ENCODE data around the gene KLHL42. TPM values are rescaled to one million over a fixed set of nuclear protein-coding genes. Genes with fewer than 3 reads are reported as not detected.

The KLHL42 gene
- polyA plus RNA-seq, 2 of the 4 experiments (the other 2 are of a cell fraction): 15.2 to 29.1 TPM

DNA sequence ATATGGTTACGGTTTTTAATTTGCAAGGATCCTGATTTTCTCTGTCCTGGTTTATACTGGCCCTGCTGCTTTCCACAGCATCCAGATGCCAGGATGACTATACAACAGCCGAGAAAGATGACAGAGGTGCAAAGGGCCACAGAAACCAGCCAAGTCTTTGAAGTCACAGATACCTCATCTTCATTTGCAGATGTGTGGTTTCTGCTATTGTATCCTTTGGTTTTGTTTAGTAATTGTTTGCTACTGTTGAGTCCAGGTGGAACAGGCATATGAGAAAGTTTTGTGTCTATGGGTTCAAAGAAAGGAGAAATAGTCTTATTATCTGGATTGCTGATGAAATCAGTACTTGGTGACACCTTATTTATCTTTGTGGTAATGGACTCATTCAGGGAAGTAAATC is 17.3 kb upstream of the KLHL42 start:
- 90% methylated on average over 2 of the region's 2 CpGs for WGBS (ENCODE audit: missing lambda C conversion rate)
- Histone ChIP-seq H3K9me3 (no peaks in the 10 kb centered on the region), H3K4me2 (no peak overlapping the region), H3K4me3 (no peak overlapping the region), H3K27ac (no peak overlapping the region), H3K4me1 (no peaks in the 10 kb centered on the region)
- no peak for FAIRE-seq
- no peak for ATAC-seq
- TF ChIP-seq RARB (CRISPR knock-in tag; IDR thresholded peaks at IDR 0.05) (no peak), JUN (IDR thresholded peaks at IDR 0.05) (no peak), RFX5 (IDR thresholded peaks at IDR 0.05) (no peak), FOSB (CRISPR knock-in tag; IDR thresholded peaks at IDR 0.05) (no peak), POLR2AphosphoS2 (conservative IDR thresholded peaks at IDR 0.05; ENCODE audit: low read length) (no peak), CBX8 (IDR thresholded peaks at IDR 0.05) (no peak), EHF (CRISPR knock-in tag; IDR thresholded peaks at IDR 0.05) (no peak)
- no peak for DNase-seq (ENCODE audit: low read depth in 1 of 2, low spot score in 1 of 2)
- ChIA-PET CTCF (no interaction called here), POLR2A (no interaction called here)

DNA sequence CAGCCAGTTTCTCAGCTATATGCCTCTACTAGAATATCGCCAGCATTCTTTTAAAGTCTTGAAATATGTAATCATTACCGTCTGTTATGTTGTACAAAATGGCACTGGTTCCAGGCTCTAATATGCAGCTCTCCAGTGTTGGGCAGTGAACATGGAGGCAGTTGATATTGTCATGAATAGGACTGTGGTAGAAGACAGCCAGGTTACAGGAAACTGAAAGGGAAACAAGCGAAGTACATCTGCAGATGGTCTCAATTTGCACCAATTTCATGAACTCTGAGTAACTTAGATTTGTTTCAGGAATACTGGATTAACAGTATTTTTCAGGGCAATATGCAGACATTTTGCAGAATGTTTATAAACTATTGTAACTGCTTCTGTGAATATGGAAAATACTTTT is 13.4 kb upstream of the KLHL42 start:
- ATAC-seq (no peak), FAIRE-seq (no peak), DNase-seq (ENCODE audit: low read depth in 1 of 2, low spot score in 1 of 2) (no peak)
- Histone ChIP-seq H3K4me1 (peaks cover 7% of the 10 kb centered on the region), H3K27ac (no peak overlapping the region), H3K4me3 (no peak overlapping the region), H3K4me2 (no peak overlapping the region), H3K9me3 (no peaks in the 10 kb centered on the region)
- 93% methylated on average over 3 of the region's 3 CpGs for whole genome bisulfite sequencing (ENCODE audit: missing lambda C conversion rate)
- ChIA-PET CTCF (interaction anchor here (1.0 to 1.6 kb wide), 3 partner anchors 11 to 174 kb away, joined by 4 read pairs; no protein-coding TSS in a partner anchor), POLR2A (no interaction called here)
- TF ChIP-seq JUNB (IDR thresholded peaks at IDR 0.05): no peak
- no peak for TF ChIP-seq RNF2 (IDR thresholded peaks at IDR 0.05; ENCODE audit: borderline replicate concordance, low read depth)
- no peak for TF ChIP-seq FOSB (CRISPR knock-in tag; IDR thresholded peaks at IDR 0.05)
- no peak for TF ChIP-seq ZFP36 (IDR thresholded peaks at IDR 0.05; ENCODE audit: borderline replicate concordance, partially characterized antibody)
- TF ChIP-seq, protein P1, sequence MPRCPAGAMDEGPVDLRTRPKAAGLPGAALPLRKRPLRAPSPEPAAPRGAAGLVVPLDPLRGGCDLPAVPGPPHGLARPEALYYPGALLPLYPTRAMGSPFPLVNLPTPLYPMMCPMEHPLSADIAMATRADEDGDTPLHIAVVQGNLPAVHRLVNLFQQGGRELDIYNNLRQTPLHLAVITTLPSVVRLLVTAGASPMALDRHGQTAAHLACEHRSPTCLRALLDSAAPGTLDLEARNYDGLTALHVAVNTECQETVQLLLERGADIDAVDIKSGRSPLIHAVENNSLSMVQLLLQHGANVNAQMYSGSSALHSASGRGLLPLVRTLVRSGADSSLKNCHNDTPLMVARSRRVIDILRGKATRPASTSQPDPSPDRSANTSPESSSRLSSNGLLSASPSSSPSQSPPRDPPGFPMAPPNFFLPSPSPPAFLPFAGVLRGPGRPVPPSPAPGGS (IDR thresholded peaks at IDR 0.05): no peak
- TF ChIP-seq, protein P2, sequence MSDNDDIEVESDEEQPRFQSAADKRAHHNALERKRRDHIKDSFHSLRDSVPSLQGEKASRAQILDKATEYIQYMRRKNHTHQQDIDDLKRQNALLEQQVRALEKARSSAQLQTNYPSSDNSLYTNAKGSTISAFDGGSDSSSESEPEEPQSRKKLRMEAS (IDR thresholded peaks at IDR 0.05): no peak
- TF ChIP-seq, protein P3, sequence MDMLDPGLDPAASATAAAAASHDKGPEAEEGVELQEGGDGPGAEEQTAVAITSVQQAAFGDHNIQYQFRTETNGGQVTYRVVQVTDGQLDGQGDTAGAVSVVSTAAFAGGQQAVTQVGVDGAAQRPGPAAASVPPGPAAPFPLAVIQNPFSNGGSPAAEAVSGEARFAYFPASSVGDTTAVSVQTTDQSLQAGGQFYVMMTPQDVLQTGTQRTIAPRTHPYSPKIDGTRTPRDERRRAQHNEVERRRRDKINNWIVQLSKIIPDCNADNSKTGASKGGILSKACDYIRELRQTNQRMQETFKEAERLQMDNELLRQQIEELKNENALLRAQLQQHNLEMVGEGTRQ (IDR thresholded peaks at IDR 0.05): no peak
- no peak for TF ChIP-seq HDAC2 (IDR thresholded peaks at IDR 0.05)
- TF ChIP-seq, protein P4, sequence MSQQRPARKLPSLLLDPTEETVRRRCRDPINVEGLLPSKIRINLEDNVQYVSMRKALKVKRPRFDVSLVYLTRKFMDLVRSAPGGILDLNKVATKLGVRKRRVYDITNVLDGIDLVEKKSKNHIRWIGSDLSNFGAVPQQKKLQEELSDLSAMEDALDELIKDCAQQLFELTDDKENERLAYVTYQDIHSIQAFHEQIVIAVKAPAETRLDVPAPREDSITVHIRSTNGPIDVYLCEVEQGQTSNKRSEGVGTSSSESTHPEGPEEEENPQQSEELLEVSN (IDR thresholded peaks at IDR 0.05; ENCODE audit: borderline replicate concordance, low read depth): no peak
- no peak for TF ChIP-seq TP53 (CRISPR knock-in tag; IDR thresholded peaks at IDR 0.05)
- TF ChIP-seq NFE2L2 (conservative IDR thresholded peaks at IDR 0.05; ENCODE audit: low read length): no peak
- no peak for TF ChIP-seq CHD4 (IDR thresholded peaks at IDR 0.05; ENCODE audit: borderline replicate concordance)

DNA sequence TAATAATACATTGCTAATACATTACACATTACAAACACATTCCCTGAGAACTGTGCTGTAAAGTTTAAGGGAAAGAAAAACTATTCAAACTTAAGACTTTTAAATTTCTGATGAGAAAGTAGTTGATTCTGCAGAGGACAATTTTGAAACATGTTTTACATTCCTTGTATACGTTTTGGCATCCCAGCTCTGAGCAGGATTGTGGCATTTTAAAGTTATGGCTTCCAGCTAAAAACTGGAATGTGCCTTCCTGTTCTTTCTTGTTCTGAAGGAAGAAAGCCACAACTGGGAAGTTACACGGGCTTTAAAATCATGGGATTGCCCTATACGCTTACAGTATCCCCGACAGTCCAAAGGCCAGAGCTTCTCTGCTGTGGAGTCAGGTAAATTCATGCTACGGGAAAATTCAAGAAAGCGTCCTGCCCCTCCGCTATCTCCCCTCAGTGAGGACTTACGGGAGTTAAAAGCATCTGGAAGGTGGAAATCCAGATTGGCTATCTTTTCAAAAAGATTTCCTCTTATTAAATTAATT is 10.8 kb upstream of the KLHL42 start:
- CTCF ChIA-PET: no interaction called here
- Histone ChIP-seq H3K4me1 (peaks cover 29% of the 10 kb centered on the region), H3K27ac (no peak overlapping the region), H3K4me3 (no peak overlapping the region), H3K9me3 (no peaks in the 10 kb centered on the region), H3K4me2 (no peak overlapping the region)
- 85% methylated on average over 8 of the region's 8 CpGs for WGBS (ENCODE audit: missing lambda C conversion rate)
- ATAC-seq (no peak), DNase-seq (ENCODE audit: low read depth in 1 of 2, low spot score in 1 of 2) (no peak), FAIRE-seq (no peak)
- POLR2A ChIA-PET: interaction anchor here (1.2 kb wide), 1 partner anchor 11 kb away, joined by 3 read pairs; the partner anchor contains the start of genes KLHL42 and MANSC4
- no peak for TF ChIP-seq HOXB5 (CRISPR knock-in tag; IDR thresholded peaks at IDR 0.05)
- TF ChIP-seq EP300 (IDR thresholded peaks at IDR 0.05): no peak
- TF ChIP-seq, protein P4 (IDR thresholded peaks at IDR 0.05; ENCODE audit: borderline replicate concordance, low read depth): no peak
- no peak for TF ChIP-seq SMC3 (IDR thresholded peaks at IDR 0.05)
- TF ChIP-seq CBX8 (IDR thresholded peaks at IDR 0.05): no peak
- no peak for TF ChIP-seq EHF (CRISPR knock-in tag; IDR thresholded peaks at IDR 0.05)
- TF ChIP-seq CHD4 (IDR thresholded peaks at IDR 0.05; ENCODE audit: borderline replicate concordance): no peak
- TF ChIP-seq MAZ (IDR thresholded peaks at IDR 0.05; ENCODE audit: borderline replicate concordance, low read depth, low read length): no peak
- TF ChIP-seq POLR2A (IDR thresholded peaks at IDR 0.05; ENCODE audit: low read length): no peak
- TF ChIP-seq TFCP2L1 (CRISPR knock-in tag; IDR thresholded peaks at IDR 0.05): no peak
- no peak for TF ChIP-seq CEBPB (IDR thresholded peaks at IDR 0.05)
- no peak for TF ChIP-seq KDM1A (IDR thresholded peaks at IDR 0.05; ENCODE audit: low read depth)
- TF ChIP-seq ZC3H11A (IDR thresholded peaks at IDR 0.05): no peak
- TF ChIP-seq, protein P5, sequence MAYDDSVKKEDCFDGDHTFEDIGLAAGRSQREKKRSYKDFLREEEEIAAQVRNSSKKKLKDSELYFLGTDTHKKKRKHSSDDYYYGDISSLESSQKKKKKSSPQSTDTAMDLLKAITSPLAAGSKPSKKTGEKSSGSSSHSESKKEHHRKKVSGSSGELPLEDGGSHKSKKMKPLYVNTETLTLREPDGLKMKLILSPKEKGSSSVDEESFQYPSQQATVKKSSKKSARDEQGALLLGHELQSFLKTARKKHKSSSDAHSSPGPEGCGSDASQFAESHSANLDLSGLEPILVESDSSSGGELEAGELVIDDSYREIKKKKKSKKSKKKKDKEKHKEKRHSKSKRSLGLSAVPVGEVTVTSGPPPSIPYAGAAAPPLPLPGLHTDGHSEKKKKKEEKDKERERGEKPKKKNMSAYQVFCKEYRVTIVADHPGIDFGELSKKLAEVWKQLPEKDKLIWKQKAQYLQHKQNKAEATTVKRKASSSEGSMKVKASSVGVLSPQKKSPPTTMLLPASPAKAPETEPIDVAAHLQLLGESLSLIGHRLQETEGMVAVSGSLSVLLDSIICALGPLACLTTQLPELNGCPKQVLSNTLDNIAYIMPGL (CRISPR knock-in tag; IDR thresholded peaks at IDR 0.05; ENCODE audit: borderline replicate concordance): no peak
- no peak for TF ChIP-seq FOSL2 (IDR thresholded peaks at IDR 0.05)
- no peak for TF ChIP-seq FOSL2 (CRISPR knock-in tag; IDR thresholded peaks at IDR 0.05)
- TF ChIP-seq CHD2 (IDR thresholded peaks at IDR 0.05; ENCODE audit: low read length, partially characterized antibody): no peak
- no peak for TF ChIP-seq NPAS2 (CRISPR knock-in tag; IDR thresholded peaks at IDR 0.05; ENCODE audit: borderline replicate concordance)
